Measurements from ENCODE around the gene PLCL1.

The PLCL1 gene

DNA sequence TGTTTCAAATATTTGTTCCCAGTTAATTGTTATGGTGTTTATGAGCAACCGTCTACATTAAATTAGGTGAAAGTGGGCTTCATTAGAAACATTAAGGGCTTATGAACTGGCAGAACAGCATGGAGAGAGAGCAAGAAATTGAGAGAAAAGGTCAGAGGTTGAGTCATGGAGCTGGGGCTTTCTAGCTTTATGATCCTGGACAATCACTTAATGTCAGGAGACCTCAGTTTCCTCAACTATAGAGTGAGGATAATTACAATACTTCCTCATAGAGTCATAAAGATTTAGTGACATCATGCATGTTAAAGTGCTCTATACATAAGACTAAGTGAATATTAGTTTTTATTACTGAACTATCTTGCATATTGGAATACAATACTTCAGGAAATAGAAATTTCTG, 83.9 kb downstream of the PLCL1 start:
- DNase-seq (ENCODE audit: low read depth) = no peak

- DNase-seq (ENCODE audit: low read depth) = peak; percentile 4
These were observed 84.6 kb downstream of the PLCL1 start for GRCh38 chr2:197889041-197889440.

DNA sequence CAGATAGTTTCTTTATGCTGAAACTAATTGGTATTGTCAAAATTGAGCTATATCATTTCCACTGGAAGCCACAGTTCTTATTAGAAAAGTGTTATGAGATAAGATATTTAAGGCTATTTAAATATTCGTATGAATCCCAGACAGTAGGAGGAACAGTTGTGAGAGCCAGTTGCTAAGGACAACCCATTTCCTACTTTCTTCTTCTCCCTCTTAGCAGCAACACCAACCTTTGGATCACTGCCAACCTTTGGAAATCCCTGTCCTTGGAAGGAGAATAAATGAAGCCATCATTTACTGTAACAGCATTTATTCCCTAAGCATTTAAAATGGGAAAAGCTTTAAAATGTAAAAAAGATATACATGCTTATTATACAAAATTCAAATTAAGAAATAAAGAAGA, 85.8 kb downstream of the PLCL1 start:
- no peak for DNase-seq (ENCODE audit: low read depth)

GRCh38 chr2:197891897-197892442, 87.6 kb downstream of the PLCL1 start:
- DNase-seq (ENCODE audit: low read depth) = no peak

- no peak for DNase-seq (ENCODE audit: low read depth)
These were observed 89.2 kb downstream of the PLCL1 start for GRCh38 chr2:197893403-197894177.

DNA sequence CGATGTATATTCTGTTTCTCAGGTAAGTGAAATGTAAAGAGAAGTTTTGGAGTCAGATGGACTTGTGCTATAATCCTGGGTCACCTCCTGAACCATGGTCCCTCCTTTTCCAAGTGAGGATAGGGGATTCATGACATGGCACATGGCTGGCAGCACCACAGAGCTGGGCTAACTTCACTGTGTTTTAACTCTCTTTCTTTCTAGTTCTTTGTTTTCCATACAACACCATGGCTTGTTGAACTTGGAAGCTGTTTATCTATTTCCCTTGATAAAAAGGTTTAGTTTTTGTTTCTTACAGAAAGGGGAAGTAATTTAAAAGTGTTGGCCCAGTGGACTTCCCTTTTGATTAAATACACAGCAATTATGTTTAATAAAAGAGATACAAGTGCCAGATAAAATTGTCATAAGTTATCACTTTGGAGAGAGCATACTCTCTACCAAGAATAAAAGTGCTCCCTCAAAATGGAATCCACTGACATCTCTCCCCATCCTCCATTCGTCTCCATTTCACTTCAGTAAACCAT, 90.4 kb downstream of the PLCL1 start:
- no peak for DNase-seq (ENCODE audit: low read depth)

GRCh38 chr2:197897960-197898678, 93.7 kb downstream of the PLCL1 start:
- DNase-seq (ENCODE audit: low read depth) = no peak

GRCh38 chr2:197904446-197904845, 100.1 kb downstream of the PLCL1 start:
- DNase-seq (ENCODE audit: low read depth) = peak; percentile 9

- DNase-seq (ENCODE audit: low read depth) = no peak
These were observed 103.8 kb downstream of the PLCL1 start for GRCh38 chr2:197908156-197908555.

- no peak for DNase-seq (ENCODE audit: low read depth)
These were observed 104.8 kb downstream of the PLCL1 start for GRCh38 chr2:197908990-197909776.

DNA sequence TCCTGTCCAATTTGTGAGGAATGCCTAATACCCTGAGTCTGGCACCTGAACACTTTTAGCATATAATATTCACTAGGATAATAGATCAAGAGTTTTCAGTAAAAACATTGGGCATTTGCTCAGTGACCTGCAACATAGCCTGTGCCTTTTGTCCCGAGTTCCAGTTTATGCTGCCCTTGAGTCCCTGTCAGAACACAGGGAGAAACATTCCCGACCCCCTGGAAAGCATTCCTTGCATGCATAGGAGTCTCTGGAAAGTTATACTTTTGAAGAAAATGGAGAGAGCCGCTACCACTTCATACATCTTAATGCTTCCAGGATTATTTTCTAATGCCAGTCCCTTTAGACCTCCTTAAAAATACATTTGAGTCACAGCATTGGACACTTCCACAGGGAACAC, 107.3 kb downstream of the PLCL1 start:
- no peak for DNase-seq (ENCODE audit: low read depth)

DNA sequence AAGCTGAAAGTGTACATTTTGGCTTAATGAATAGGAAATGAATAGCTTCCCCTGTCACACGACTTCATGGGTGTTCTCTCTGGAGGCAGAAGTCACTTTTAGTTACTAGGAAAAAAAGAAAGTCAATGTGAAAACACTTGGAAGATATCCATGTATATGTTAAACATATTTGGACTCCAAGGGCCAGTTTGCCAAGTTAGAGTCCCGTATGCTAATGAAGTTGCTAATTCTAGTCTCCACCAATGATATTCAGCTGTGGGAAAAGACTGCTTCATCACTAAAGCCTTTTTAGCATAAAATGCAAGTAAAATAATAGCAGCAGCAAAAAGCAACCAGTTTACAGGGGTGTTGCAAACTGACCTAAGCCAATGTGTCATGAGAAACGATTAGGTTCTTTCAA, 108.7 kb downstream of the PLCL1 start:
- no peak for DNase-seq (ENCODE audit: low read depth)

- no peak for DNase-seq (ENCODE audit: low read depth)
These were observed 110.4 kb downstream of the PLCL1 start for GRCh38 chr2:197914778-197915177.

DNA sequence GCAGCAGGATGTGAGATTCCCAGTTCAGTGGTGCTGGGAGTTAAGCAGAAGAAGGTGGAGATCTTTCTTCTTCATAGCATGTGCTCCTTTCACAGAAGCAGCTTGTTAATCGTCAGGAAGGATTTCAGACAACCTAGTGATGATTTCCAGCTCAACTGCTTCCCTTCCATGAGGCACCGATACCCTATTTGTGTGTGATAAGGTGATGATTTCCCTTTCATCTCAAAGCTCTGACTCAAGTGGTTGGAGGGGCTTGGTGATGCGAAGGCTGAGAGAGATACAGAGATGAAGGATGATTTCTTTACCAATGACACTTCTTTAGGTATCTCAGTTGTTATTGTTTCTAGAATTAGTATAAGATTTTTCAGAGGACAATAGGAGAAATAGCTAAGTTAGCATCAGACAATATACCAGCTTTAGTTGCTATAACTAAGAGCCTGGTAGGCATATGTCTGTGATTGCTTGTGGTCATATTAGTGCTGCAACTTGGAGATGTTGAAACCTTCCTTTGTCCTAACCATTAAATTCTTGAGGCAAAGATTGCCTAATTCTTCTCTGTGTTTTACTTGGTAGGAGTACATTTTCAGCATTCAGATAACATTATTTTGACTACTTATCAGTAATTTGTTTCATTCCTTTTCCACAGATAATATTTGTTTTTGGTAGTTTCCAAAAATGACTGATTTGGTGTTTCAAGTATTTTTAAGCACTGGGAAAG, 111.3 kb downstream of the PLCL1 start:
- no peak for DNase-seq (ENCODE audit: low read depth)

DNA sequence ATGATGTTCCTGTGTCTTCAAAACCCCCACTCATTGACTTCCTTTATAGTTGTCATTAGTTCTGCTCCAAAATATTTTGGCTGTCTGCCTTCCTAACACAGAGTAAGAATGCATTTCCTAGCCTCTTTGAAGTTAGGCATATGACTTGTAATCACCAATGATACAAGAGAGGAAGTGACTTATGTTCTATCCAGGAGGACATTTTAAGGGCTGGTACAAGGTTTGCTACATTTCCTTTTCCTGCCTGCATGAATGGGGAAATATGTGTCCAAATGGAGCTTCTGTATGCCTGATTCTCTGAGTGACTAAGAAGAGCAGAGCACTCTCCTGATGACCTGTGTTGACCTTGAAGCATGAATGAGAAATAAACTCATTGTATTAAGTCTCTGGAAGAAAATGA, 115.1 kb downstream of the PLCL1 start:
- no peak for DNase-seq (ENCODE audit: low read depth)

DNA sequence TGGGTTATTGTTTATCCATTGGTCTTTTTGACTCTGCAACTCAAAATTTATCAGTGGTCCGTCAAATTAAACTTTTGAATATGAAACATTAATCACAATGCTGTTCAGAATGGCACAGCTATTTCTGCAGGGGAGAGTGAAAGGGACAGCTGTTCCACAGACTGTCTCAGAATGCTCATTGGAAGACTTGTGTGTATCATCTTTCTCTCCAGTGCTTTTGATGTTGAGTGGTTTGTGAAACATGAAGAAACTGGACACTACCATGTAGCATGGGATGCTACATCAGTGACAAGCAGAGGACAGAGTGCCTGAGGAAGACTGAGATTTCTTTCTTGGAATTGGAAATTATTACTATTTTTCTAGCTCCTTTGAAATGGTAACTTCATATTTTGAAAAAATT, 115.7 kb downstream of the PLCL1 start:
- no peak for DNase-seq (ENCODE audit: low read depth)

DNA sequence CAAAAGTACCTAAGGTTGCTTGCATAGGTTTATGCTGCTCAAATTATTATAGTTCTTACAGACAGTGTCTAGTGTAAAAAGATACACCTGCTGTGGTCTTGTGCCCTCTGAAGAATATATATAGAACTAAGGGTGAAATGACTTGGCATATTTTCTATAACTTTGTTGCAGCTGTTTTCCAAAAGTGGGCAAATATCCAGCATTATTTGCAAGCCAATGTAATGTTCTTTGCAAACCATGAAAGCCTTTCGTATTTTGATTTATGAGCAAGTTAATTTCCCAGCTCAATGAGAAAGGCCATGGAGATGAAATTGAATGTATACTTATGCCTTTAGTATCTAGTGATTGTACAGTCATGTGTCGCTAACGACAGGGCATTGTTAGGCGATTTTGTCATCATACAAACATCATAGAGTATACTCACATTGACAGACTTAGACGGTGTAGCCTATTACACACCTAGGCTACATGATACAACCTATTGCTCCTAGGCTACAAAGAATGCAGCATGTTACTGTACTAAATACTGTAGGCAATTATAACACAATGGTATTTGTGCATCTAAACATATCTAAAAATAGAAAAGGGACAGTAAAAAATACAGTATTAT, 116.3 kb downstream of the PLCL1 start:
- no peak for DNase-seq (ENCODE audit: low read depth)

- DNase-seq (ENCODE audit: low read depth) = no peak
These were observed 120.1 kb downstream of the PLCL1 start for GRCh38 chr2:197924483-197924882.

DNA sequence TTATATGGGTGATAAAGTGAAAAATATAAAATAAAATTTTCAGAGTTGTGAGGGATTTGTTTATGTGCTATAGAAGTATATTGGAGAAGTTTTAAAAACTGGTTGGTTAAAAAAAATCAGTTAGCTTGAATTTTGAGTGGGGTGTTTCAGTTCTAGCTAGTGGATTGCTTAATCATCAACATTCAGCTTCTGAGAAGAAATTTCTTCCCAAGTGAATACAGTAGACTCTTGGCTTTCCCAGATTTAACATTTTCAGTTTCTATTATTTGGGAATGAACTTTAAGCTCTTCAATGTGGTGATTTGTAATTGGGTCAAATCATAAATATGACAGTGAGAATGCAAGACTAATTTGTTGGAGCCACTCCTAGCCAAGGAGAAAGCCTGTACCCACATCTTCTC, 120.8 kb downstream of the PLCL1 start:
- no peak for DNase-seq (ENCODE audit: low read depth)

DNA sequence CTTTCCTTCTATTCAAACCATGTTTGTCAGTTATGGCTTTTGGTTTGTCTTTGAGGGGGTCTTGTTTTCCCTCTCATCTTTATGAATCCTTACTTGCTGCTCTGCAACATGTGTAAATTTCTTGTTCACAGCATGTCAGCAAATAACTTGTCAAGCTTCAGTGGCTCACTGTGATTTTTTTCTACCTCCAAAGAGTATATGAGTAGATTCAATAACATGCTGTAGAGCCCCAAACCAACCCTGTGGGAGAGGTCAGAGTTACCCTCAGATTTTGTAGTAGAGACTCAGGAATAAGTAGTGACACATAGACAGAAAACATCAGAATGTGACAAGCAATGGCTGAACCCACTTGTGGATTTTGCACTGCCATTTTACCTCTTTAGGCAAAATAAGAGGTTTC, 121.6 kb downstream of the PLCL1 start:
- DNase-seq (ENCODE audit: low read depth) = no peak

DNA sequence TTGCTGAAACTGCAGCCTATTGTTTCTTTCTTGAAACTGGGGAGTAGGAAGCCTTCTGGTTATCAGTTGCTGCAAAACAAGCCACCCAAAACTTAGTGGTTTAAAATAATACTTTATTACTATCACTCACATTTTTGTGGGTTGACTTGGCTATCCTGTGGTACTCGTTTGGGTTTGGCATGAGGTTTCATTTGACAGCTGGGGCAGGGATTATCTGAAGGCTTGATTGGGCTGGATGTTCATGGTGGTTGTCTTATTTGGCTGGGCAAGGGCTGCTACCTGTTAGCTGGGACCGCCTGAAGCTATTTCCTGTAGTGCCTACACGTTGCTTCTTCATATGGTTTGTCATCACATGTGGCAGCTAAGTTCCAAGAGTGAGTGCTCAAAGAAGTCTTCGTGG, 122.3 kb downstream of the PLCL1 start:
- no peak for DNase-seq (ENCODE audit: low read depth)
